ELF-1 (cell line): ENCODE measurements around the gene C17orf58.
"Not testable (repeated sequence)": the region's sequence is repeated elsewhere in the genome, so short reads cannot be mapped to it uniquely, and the experiment has no call there.

ENCODE experiments used
- DNase-seq: peaks from one replicate; pipeline ENCODE4 v3.0.0-alpha.2; 2016; ENCODE audit warnings: low read depth, low spot score

The C17orf58 gene

GRCh38 chr17:67996301-67997171 lies at the start of gene C17orf58:
C17orf58 (minus strand) TSS chr17:67996469; CDS start chr17:67996198, 271 bp downstream.
- DNase-seq = peak; percentile 26

DNA sequence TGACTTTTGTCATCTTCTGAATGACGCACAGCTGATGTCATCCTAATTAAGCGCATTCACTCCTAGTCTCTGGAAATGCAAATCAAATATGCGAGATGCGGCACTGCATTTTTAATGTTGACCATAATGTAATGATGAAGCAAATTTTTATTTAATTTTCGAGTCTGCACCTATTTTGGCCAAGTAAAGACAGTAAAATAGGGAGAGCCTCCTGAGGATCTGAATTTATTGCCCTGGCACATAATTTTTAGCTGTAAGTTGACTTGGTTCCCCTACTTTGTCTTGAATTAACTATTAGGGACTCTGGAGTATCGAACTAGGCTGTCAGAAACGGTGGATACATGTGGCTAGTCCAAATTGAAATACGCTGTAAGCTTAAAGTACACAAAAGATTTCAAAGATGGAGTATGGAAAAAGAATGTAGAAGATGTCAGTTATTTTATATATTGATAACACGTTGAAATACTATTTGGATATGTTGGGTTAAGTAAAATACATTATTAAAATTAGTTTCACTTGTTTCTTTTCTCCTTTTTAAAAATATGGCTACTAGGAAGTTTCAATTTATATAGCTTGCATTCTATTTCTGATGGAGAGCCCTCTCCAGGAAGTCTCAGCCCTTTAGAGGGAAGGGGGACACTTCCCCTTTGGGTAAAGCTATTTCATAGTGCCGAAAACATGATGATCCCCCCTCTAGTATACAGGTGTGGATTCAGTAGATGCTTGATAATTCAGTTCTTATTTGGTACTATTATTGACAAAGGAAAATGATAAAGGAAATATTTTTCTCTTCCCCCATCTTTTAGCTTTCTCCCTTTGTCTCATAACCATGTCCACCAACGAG lies 40.3 kb upstream of the C17orf58 start:
- no peak for DNase-seq

DNA sequence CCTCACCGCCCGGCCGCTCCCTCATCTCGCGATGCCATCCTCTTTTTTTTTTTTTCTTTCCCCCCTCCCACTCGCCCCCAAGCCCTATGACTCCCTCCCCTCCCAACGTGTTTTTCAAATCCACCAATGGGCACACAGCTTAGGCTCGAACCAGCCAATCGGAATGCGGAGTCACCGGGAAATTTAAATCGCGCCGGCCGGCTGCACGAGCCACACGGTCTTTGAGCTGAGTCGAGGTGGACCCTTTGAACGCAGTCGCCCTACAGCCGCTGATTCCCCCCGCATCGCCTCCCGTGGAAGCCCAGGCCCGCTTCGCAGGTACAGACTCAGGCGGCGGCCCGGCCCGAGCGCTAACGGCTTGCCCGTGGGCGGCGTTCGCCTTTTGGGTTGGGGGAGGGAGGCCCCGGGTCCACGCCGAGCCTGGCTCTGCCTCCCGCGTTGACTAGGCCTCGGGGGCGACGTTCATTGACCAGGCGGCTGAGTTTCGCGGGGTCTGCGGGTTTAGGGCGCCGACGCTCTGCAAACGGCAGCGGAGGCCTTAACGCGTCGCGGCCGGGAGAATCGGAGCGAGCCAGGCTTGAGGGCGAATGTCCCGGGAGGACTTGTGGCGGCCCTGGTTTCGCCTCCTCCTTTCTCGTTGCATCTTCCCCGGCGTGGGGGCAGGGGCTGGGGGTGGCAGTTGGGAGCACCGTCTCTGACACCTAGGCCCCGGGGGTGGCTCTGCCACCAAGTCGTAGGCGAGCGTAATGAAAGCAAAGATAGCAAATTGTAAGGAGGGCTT lies 39.4 kb upstream of the C17orf58 start, which contains the start of gene KPNA2:
KPNA2 (plus strand) TSS at position 213 of the 781 bp plus-strand sequence. CDS start 1,398 bp downstream, outside the sequence.
- DNase-seq = peak; percentile 98

GRCh38 chr17:68035131-68035522 lies 38.9 kb upstream of the C17orf58 start:
- no peak for DNase-seq

- no peak for DNase-seq
These were observed 38.1 kb upstream of the C17orf58 start for GRCh38 chr17:68034452-68034776.

GRCh38 chr17:68033636-68034451 lies 37.6 kb upstream of the C17orf58 start:
- peak; percentile 93 for DNase-seq

DNA sequence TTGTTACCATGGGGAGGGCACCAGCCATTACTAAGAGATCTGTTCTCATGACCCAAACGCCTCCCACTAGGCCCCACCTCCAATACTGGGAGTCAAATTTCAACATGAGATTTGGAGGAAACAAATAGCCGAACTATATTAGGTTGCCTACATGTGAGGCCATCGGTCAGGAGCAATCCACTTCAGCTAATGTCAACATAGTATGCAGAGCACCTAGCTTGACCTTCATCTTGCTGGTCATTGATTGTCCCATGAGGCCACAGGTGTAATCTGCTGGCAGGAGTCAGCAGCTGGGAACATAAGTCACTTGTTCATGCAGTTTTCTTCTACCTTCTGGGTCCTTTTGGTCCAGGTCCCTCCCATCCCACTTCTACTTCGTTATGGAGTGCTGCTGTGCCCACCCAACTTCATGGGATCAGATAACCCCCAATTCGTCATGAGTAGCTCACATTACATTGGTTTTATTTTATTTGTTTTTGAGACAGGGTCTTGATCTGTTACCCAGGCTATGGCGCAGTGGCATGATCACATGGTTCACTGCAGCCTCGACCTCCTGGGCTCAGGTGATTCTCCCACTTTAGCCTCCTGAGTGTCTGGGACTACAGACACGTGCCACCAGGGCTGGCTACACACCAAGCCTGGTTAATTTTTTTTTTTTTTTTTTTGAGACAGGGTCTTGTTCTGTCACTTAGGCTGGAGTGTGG lies 33.4 kb upstream of the C17orf58 start:
- no peak for DNase-seq

GRCh38 chr17:68022547-68022946 lies 26.3 kb upstream of the C17orf58 start:
- not testable (repeated sequence) for DNase-seq

DNA sequence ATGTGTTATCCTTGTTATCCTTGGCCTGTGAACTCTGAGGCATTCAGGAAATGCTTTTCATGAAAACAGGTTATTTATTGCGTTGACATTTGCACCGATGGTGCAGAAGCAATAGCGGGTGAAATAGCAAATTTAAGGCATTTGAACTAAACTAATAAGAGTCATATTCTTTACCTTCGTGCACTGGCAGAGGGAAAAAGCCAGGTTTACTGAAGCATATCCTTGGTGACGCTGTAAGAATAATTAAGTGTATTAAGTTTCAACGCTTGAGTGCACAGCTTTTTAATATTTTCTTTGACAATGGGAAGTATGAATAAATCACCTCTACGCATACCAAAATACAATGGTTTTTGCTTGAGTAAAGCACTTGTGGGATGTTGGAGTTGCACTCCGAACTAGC lies 25.7 kb upstream of the C17orf58 start:
- no peak for DNase-seq

DNA sequence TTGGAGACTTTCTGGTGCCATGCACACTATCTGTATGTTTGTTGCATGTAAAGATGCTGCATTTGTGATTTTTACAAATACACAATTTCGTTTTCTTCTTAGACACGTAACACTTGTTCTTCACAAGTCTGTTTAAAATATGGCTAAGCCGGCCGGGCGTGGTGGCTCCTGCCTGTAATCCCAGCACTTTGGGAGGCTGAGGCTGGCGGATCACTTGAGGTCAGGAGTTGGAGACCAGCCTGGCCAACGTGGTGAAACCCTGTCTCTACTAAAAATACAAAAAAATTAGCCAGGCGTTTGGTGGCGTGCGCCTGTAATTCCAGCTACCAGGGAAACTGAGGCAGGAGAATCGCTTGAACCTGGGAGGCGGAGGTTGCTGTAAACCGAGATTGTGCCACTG lies 24.5 kb upstream of the C17orf58 start:
- DNase-seq = not testable (repeated sequence)

- DNase-seq = no peak
These were observed 24.1 kb upstream of the C17orf58 start for GRCh38 chr17:68020409-68020756.

- peak; percentile 99 for DNase-seq
These were observed 23.6 kb upstream of the C17orf58 start for GRCh38 chr17:68019675-68020408.

- DNase-seq = no peak
These were observed 23.0 kb upstream of the C17orf58 start for GRCh38 chr17:68019336-68019674.

- not testable (repeated sequence) for DNase-seq
These were observed 22.2 kb upstream of the C17orf58 start for GRCh38 chr17:68018493-68018892.

- no peak for DNase-seq
These were observed 20.6 kb upstream of the C17orf58 start for GRCh38 chr17:68016838-68017237.

DNA sequence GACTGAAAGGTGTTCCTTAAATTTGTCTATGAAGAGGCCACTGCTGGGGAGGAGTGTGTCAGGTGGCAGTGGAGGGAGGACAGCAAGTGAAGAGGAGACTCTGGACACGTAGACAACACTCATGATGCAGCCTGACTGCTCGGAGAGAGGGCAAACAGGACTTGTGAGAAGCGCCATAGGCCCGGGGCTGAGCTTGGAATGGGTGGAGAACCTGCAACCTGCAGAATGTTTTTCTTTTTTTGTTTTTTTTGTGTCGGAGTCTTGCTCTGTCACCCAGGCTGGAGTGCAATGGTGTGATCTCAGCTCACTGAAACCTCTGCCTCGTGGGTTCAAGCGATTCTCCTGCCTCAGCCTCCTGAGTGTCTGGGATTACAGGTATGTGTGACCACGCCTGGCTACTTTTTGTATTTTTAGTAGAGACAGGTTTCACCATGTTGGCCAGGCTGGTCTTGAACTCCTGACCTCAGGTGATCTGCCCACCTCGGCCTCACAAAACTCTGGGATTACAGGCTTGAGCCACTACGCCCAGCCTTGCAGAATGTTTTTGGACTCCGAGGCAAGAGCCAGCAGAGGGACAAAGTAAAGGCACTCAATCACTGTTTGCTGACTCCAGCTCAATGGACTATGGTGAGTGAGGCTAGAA lies 18.9 kb upstream of the C17orf58 start:
- DNase-seq = no peak

GRCh38 chr17:68013385-68013784 lies 17.1 kb upstream of the C17orf58 start:
- DNase-seq = no peak

GRCh38 chr17:68011199-68011665 lies 15.0 kb upstream of the C17orf58 start:
- peak; percentile 82 for DNase-seq

DNA sequence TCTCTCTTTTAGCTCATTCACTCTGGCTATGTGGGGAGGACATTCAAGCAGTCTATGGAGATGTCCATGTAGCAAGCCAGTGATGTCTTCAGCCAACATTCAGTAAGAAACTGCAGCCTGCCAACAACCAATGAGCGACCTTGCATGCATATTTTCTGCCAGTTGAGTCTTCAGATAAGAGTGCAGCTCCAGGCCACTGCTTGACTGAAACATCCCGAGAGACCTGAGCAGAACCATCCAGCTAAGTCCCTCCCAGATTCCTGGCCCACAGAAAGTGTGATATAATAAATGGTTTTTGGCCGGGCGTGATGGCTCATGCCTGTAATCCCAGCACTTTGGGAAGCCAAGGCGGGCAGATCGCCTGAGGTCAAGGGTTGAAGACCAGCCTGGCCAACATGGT lies 10.5 kb upstream of the C17orf58 start:
- DNase-seq = no peak
